ENCODE results near the gene POU6F1.

DNA sequence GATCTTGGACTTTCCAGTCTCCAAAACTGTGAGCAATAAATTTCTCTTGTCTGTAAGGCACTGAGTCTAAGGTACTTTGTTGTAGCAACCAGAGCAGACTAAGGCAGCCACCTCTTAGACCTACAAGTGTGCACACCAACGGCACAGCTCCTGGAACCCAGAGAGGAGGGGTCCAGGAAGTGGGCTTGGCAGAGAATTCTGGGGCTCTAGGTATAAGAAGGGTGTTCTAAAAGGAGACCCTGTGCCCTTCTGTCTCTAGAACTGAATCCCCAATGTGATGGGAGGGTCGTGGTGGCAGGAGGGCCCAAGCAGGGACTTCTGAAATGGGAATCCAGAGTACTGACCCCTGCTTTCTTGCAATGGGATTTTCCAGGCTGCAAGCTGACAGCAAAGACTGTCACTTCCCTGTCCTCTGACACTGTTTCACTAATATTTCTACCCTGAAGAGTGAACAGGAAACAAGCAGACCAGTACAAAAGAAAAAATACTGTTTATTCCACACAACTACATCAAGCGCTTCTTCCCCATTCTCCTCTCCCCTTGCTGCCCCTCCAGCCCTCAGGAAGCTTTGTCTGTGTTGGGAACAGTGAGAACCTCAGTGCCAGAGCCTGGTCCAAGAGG, 31.3 kb downstream of the POU6F1 start:
- TF ChIP-seq EP300 (IDR thresholded peaks at IDR 0.05) (no peak), POLR2A (IDR thresholded peaks at IDR 0.05) (no peak)
- TF ChIP-seq, protein P1, sequence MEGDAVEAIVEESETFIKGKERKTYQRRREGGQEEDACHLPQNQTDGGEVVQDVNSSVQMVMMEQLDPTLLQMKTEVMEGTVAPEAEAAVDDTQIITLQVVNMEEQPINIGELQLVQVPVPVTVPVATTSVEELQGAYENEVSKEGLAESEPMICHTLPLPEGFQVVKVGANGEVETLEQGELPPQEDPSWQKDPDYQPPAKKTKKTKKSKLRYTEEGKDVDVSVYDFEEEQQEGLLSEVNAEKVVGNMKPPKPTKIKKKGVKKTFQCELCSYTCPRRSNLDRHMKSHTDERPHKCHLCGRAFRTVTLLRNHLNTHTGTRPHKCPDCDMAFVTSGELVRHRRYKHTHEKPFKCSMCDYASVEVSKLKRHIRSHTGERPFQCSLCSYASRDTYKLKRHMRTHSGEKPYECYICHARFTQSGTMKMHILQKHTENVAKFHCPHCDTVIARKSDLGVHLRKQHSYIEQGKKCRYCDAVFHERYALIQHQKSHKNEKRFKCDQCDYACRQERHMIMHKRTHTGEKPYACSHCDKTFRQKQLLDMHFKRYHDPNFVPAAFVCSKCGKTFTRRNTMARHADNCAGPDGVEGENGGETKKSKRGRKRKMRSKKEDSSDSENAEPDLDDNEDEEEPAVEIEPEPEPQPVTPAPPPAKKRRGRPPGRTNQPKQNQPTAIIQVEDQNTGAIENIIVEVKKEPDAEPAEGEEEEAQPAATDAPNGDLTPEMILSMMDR (IDR thresholded peaks at IDR 0.05): no peak
